Adrenal gland (tissue), 5 donors: Measurements from ENCODE around the gene CDIP1.

Experiments used
- POLR2A ChIP-seq, 2 donors: fragments of 450-650 bp; IDR thresholded peaks; one replicate each; pipeline ENCODE4 v1.6.1; 2017; ENCODE audit warnings: antibody characterized with exemption in 2 of 2, mild to moderate bottlenecking in 2 of 2, moderate library complexity in 1 of 2
- TF ChIP-seq, protein P1 (sequence below), 6 experiments: fragments of 450-650 bp in 4 of 6; fragments of 200-600 bp in 2 of 6; sonication (generic) in 1 of 6; IDR thresholded peaks; 1 replicate in 5 of 6; 2 replicates in 1 of 6; pipeline versions ENCODE4 v1.5.1 to v1.8.0; 2016 to 2021; ENCODE audit warnings: antibody characterized with exemption in 6 of 6, mild to moderate bottlenecking in 2 of 6, moderate library complexity in 1 of 6
- donor health status: DM: no; HTN: no; CAD: no.

DNA sequence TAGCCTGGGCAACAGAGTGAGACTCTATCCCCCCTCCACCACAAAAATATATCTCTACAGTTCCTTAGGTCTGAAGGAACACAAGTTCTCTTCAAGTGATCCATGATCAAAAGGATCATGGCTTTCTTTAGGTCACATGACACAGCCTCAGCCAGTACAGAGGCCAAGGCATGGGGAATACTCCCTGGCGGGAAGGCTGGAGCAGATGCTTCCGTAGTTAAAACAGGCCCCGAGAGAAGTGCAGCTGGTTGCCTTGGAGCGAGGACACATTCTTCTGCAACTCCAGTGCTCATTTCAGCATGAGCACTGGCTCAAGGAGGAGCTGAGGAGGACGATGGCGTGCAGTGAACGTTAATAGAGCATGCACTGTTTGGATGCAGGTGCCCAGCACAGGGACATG lies 13.5 kb downstream of the CDIP1 start:
- no peak for TF ChIP-seq POLR2A (IDR thresholded peaks at IDR 0.05)
- TF ChIP-seq, protein P1, sequence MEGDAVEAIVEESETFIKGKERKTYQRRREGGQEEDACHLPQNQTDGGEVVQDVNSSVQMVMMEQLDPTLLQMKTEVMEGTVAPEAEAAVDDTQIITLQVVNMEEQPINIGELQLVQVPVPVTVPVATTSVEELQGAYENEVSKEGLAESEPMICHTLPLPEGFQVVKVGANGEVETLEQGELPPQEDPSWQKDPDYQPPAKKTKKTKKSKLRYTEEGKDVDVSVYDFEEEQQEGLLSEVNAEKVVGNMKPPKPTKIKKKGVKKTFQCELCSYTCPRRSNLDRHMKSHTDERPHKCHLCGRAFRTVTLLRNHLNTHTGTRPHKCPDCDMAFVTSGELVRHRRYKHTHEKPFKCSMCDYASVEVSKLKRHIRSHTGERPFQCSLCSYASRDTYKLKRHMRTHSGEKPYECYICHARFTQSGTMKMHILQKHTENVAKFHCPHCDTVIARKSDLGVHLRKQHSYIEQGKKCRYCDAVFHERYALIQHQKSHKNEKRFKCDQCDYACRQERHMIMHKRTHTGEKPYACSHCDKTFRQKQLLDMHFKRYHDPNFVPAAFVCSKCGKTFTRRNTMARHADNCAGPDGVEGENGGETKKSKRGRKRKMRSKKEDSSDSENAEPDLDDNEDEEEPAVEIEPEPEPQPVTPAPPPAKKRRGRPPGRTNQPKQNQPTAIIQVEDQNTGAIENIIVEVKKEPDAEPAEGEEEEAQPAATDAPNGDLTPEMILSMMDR (IDR thresholded peaks at IDR 0.05) = no peak
